Effector memory CD8-positive, alpha-beta T cell (primary cell): Measurements from ENCODE around the gene EGLN2.
"Not testable (repeated sequence)": the region's sequence is repeated elsewhere in the genome, so short reads cannot be mapped to it uniquely, and the experiment has no call there.

Source experiments
- ATAC-seq: fragments of 150-1000 bp; cut with Tn5 transposase; replicated peaks from 2 replicates; pipeline ENCODE4 v1.10.0; 2021; ENCODE audit warnings: mild to moderate bottlenecking, moderate library complexity
- DNase-seq, 3 experiments: peaks; one replicate each; pipeline ENCODE4 v3.0.0; 2021
- H3K27ac Mint-ChIP-seq, 2 donors: one replicate each; pipeline ENCODE4 v1.8.0; 2022; ENCODE audit warnings: mild to moderate bottlenecking in 2 of 2, mixed read lengths in 2 of 2, moderate library complexity in 2 of 2
- H3K27me3 Mint-ChIP-seq, 2 donors: one replicate each; pipeline ENCODE4 v1.8.0; 2022; ENCODE audit warnings: mixed read lengths in 2 of 2
- H3K36me3 Mint-ChIP-seq: one replicate; pipeline ENCODE4 v1.8.0; 2022; ENCODE audit warnings: mild to moderate bottlenecking, moderate library complexity, mixed read lengths; ENCODE audit not compliant: insufficient read depth
- H3K4me1 Mint-ChIP-seq, 2 donors: one replicate each; pipeline ENCODE4 v1.8.0; 2022; ENCODE audit warnings: low read depth in 2 of 2, mixed read lengths in 2 of 2
- H3K4me3 Mint-ChIP-seq, 2 donors: one replicate each; pipeline ENCODE4 v1.8.0; 2022; ENCODE audit warnings: mild to moderate bottlenecking in 2 of 2, mixed read lengths in 2 of 2, moderate library complexity in 2 of 2
- H3K9me3 Mint-ChIP-seq, 2 donors: one replicate each; pipeline ENCODE4 v1.8.0; 2022; ENCODE audit warnings: mixed read lengths in 2 of 2

The EGLN2 gene

GRCh38 chr19:40780582-40780981 lies 18.4 kb upstream of the EGLN2 start:
- H3K4me1 Mint-ChIP-seq: peaks cover 30 to 37% of the 10 kb centered on the region in 2 donors
- no peaks in the 10 kb centered on the region for H3K9me3 Mint-ChIP-seq
- ATAC-seq: no peak
- H3K36me3 Mint-ChIP-seq: peaks cover 39% of the 10 kb centered on the region
- H3K27ac Mint-ChIP-seq: peak overlapping the region; percentile 77 to 79
- H3K27me3 Mint-ChIP-seq: no peaks in the 10 kb centered on the region
- H3K4me3 Mint-ChIP-seq: no peak overlapping the region
- DNase-seq: no peak

- H3K27ac Mint-ChIP-seq: no peak overlapping the region
- H3K4me3 Mint-ChIP-seq: no peak overlapping the region
- no peak for DNase-seq
- no peak for ATAC-seq
- no peaks in the 10 kb centered on the region for H3K27me3 Mint-ChIP-seq
- peaks cover 41% of the 10 kb centered on the region for H3K36me3 Mint-ChIP-seq
- peaks cover 29 to 37% of the 10 kb centered on the region in 2 donors for H3K4me1 Mint-ChIP-seq
- no peaks in the 10 kb centered on the region for H3K9me3 Mint-ChIP-seq
These were observed 17.9 kb upstream of the EGLN2 start for GRCh38 chr19:40781140-40781539.

GRCh38 chr19:40783711-40784110 lies 15.3 kb upstream of the EGLN2 start:
- Mint-ChIP-seq H3K36me3 (peaks cover 38% of the 10 kb centered on the region), H3K4me1 (peaks cover 16 to 22% of the 10 kb centered on the region in 2 donors), H3K9me3 (no peaks in the 10 kb centered on the region), H3K4me3 (no peak overlapping the region), H3K27ac (peak overlapping the region; percentile 0 to 85), H3K27me3 (no peaks in the 10 kb centered on the region)
- DNase-seq (no peak), ATAC-seq (no peak)

GRCh38 chr19:40784146-40784545 lies 14.8 kb upstream of the EGLN2 start:
- not testable (repeated sequence) for H3K4me3 Mint-ChIP-seq, H3K9me3 Mint-ChIP-seq, H3K27me3 Mint-ChIP-seq, DNase-seq, ATAC-seq
- peak overlapping the region in 1 of 2 donors; percentile 0 for H3K27ac Mint-ChIP-seq
- peaks cover 13 to 19% of the 10 kb centered on the region in 2 donors for H3K4me1 Mint-ChIP-seq
- H3K36me3 Mint-ChIP-seq: peaks cover 41% of the 10 kb centered on the region

DNA sequence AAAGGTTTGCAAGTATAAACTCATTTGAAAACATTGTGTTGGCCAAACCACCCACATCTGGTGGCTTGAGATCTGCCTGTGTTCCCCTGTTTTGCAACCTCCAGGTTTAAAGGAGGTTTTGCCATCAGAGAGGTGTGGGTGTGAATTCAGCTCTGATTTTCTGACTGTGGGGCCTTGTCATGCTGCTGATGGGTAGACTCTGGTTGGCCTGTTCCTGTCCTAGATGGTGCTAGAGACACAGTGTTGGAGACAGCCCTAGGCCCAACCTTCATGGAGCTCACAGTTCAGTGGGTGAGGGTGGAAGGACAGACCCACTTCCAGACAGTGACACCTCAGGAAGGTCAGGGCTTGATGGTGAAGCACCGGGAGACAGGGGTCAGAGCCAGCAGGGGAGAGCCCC lies 13.5 kb upstream of the EGLN2 start:
- Mint-ChIP-seq H3K9me3 (no peaks in the 10 kb centered on the region), H3K4me3 (no peak overlapping the region), H3K36me3 (peaks cover 46% of the 10 kb centered on the region), H3K4me1 (peaks cover 5 to 18% of the 10 kb centered on the region in 2 donors), H3K27ac (peak overlapping the region; percentile 67 to 81), H3K27me3 (no peaks in the 10 kb centered on the region)
- DNase-seq (no peak), ATAC-seq (no peak)

DNA sequence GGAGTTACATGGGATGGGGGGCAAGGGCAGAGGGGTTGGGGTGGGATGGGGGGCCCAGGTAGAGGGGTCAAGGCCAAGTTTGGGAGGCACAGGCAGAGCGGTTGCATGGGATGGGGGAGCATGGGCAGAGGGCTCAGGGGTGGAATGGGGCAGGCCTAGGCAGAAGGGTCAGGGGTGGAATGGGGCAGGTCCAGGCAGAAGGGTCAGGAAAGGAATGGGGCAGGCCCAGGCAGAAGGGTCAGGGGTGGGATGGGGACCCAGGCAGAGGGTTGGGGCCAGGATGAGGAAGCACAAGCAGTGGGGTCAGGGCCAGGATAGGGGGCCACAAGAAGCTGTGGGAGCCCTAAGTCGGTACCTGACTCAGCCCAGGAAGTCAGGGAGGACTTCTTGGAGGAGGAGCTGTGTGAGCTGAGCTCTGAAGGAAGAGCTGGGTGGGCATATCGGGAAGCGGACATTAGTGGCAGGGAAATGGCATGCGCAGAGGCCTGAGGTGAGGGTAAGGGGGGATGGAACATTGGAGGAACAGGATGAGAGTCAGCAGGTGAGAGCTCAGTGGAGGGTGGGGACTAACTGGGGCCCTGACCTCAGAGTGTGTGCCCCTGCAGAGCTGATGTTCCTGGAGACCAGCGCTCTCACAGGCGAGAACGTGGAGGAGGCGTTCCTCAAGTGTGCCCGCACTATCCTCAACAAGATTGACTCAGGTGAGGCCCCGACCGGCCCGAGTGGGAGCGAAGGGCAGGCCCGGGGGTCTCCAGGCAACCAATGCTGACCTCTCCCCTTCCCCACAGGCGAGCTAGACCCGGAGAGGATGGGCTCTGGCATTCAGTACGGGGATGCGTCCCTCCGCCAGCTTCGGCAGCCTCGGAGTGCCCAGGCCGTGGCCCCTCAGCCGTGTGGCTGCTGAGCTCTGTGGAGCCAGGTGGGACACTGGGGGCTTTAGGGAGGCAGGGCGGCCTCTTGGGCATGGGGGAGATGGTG lies 12.6 kb upstream of the EGLN2 start:
- H3K27ac Mint-ChIP-seq: peak overlapping the region; percentile 67 to 81
- H3K36me3 Mint-ChIP-seq: peaks cover 45% of the 10 kb centered on the region
- DNase-seq (no peak), ATAC-seq (no peak)
- no peaks in the 10 kb centered on the region for H3K27me3 Mint-ChIP-seq
- no peaks in the 10 kb centered on the region for H3K9me3 Mint-ChIP-seq
- H3K4me3 Mint-ChIP-seq: no peak overlapping the region
- H3K4me1 Mint-ChIP-seq: peaks cover 5 to 19% of the 10 kb centered on the region in 2 donors

GRCh38 chr19:40791349-40791748 lies 7.6 kb upstream of the EGLN2 start:
- Mint-ChIP-seq H3K27me3 (no peaks in the 10 kb centered on the region), H3K36me3 (peaks cover 38% of the 10 kb centered on the region), H3K27ac (peak overlapping the region; percentile 68 to 91), H3K4me1 (peaks cover 6 to 27% of the 10 kb centered on the region in 2 donors), H3K4me3 (no peak overlapping the region), H3K9me3 (no peaks in the 10 kb centered on the region)
- ATAC-seq (no peak), DNase-seq (no peak)

DNA sequence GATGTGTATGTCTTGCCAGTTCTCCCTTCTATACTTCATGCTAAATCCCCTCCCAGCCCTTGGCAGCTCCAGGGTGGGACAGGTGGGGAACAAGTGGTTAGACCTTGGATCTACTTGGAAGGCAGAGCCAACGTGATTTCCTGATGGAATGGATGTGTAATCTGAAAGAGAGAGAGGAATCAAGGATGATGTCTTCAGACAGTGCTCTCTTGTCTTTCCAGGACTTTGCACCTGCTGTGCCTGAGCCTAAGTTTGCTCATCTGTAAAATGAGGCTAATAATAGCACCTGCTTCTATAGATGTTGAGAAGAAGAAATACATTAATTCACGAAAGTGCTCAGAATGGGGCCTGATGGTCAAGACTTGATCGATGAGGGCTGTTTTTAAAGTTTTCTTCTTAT lies 7.0 kb upstream of the EGLN2 start:
- Mint-ChIP-seq H3K27ac (peak overlapping the region; percentile 68 to 91), H3K4me1 (peaks cover 8 to 27% of the 10 kb centered on the region in 2 donors), H3K36me3 (peaks cover 32% of the 10 kb centered on the region), H3K9me3 (no peaks in the 10 kb centered on the region), H3K27me3 (no peaks in the 10 kb centered on the region), H3K4me3 (peak overlapping the region in 1 of 2 donors; percentile 31)
- DNase-seq: no peak
- ATAC-seq: no peak

DNA sequence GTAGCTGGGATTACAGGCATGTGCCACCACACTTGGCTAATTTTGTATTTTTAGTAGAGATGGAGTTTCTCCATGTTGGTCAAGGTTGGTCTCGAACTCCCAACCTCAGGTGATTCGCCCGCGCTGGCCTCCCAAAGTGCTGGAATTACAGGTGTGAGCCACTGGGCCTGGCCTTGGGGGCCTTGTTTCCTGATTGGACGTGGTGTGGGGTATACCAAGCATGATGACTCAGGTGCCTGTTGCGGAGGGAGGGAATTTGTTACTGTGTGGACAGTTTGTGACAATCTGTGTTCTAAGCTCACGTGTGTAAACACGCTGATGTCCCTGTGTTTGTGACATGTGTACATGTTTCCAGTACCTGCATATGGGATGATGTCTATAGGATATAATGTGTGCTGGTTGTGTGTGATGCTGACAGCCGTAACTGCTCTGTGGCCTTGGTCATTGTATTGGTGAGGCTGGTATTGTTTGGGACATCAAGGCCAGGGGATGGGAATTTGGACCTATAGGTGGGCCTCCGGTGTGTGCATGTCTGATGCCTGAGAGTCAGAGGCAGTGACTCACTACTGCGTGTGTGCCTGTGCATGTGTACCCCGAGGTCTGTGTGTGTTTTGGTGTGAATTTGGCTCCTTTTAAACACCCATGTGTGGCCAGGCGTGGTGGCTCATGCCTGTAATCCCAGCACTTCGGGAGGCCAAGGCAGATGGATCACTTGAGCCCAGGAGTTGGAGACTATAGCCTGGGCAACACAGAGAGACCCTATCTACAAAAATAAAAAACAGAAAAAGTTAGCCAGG lies 1.6 kb upstream of the EGLN2 start:
- peak overlapping the region; percentile 98 to 100 for H3K4me3 Mint-ChIP-seq
- H3K36me3 Mint-ChIP-seq: peaks cover 41% of the 10 kb centered on the region
- ATAC-seq (no peak), DNase-seq (no peak)
- H3K27me3 Mint-ChIP-seq: no peaks in the 10 kb centered on the region
- H3K27ac Mint-ChIP-seq: peak overlapping the region; percentile 100
- H3K9me3 Mint-ChIP-seq: no peaks in the 10 kb centered on the region
- H3K4me1 Mint-ChIP-seq: peaks cover 36 to 42% of the 10 kb centered on the region in 2 donors

GRCh38 chr19:40797963-40798682 lies 868 bp upstream of the EGLN2 start:
- H3K4me3 Mint-ChIP-seq: peak overlapping the region; percentile 98 to 100
- peaks cover 42% of the 10 kb centered on the region in 2 donors for H3K4me1 Mint-ChIP-seq
- peak overlapping the region; percentile 100 for H3K27ac Mint-ChIP-seq
- no peaks in the 10 kb centered on the region for H3K9me3 Mint-ChIP-seq
- H3K36me3 Mint-ChIP-seq: peaks cover 47% of the 10 kb centered on the region
- ATAC-seq: peak; percentile 47
- DNase-seq: peak; percentile 56 to 64 (median 63)
- no peaks in the 10 kb centered on the region for H3K27me3 Mint-ChIP-seq

GRCh38 chr19:40799558-40800338 lies 757 bp downstream of the EGLN2 start:
- ATAC-seq: no peak
- Mint-ChIP-seq H3K36me3 (peaks cover 56% of the 10 kb centered on the region), H3K4me3 (peak overlapping the region; percentile 98 to 100), H3K4me1 (peaks cover 57 to 58% of the 10 kb centered on the region in 2 donors), H3K27ac (peak overlapping the region; percentile 100), H3K9me3 (no peaks in the 10 kb centered on the region), H3K27me3 (no peaks in the 10 kb centered on the region)
- DNase-seq: no peak

DNA sequence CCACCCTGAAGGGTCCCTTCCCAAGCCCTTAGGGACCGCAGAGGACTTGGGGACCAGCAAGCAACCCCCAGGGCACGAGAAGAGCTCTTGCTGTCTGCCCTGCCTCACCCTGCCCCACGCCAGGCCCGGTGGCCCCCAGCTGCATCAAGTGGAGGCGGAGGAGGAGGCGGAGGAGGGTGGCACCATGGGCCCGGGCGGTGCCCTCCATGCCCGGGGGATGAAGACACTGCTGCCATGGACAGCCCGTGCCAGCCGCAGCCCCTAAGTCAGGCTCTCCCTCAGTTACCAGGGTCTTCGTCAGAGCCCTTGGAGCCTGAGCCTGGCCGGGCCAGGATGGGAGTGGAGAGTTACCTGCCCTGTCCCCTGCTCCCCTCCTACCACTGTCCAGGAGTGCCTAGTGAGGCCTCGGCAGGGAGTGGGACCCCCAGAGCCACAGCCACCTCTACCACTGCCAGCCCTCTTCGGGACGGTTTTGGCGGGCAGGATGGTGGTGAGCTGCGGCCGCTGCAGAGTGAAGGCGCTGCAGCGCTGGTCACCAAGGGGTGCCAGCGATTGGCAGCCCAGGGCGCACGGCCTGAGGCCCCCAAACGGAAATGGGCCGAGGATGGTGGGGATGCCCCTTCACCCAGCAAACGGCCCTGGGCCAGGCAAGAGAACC lies 1.5 kb downstream of the EGLN2 start:
- Mint-ChIP-seq H3K27ac (peak overlapping the region; percentile 100), H3K4me1 (peaks cover 64 to 65% of the 10 kb centered on the region in 2 donors), H3K27me3 (no peaks in the 10 kb centered on the region), H3K36me3 (peaks cover 61% of the 10 kb centered on the region), H3K9me3 (no peaks in the 10 kb centered on the region), H3K4me3 (peak overlapping the region; percentile 98 to 100)
- no peak for DNase-seq
- no peak for ATAC-seq
